ENCODE measurements around the gene TBC1D20. TPM values are rescaled to one million over a fixed set of nuclear protein-coding genes. Genes with fewer than 3 reads are reported as not detected.
"Not testable (repeated sequence)": the region's sequence is repeated elsewhere in the genome, so short reads cannot be mapped to it uniquely, and the experiment has no call there.

TBC1D20 gene
- total and polyA plus RNA-seq, 8 donors: 33.4 to 42.6 (median 35.9) TPM

GRCh38 chr20:388034-388994 lies 74.0 kb downstream of the TBC1D20 start:
- Histone ChIP-seq H3K27me3 (no peaks in the 10 kb centered on the region), H3K27ac (no peak overlapping the region), H3K4me3 (no peak overlapping the region), H3K9me3 (no peaks in the 10 kb centered on the region), H3K36me3 (peaks cover 0 to 59% of the 10 kb centered on the region in 2 donors), H3K4me1 (no peaks in the 10 kb centered on the region)
- TF ChIP-seq CTCF (IDR thresholded peaks at IDR 0.05): no peak
- intact Hi-C loops (cut with DNase I): no loop called here
- DNase-seq (no peak), ATAC-seq (no peak)

- H3K36me3 ChIP-seq: peaks cover 0 to 51% of the 10 kb centered on the region in 2 donors
- H3K4me1 ChIP-seq: peaks cover 0 to 2% of the 10 kb centered on the region in 2 donors
- no peak overlapping the region for H3K4me3 ChIP-seq
- no peak overlapping the region for H3K27ac ChIP-seq
- DNase-seq (no peak), ATAC-seq (no peak)
- TF ChIP-seq CTCF (IDR thresholded peaks at IDR 0.05): no peak
- H3K9me3 ChIP-seq: no peaks in the 10 kb centered on the region
- no peaks in the 10 kb centered on the region for H3K27me3 ChIP-seq
- intact Hi-C loops (cut with DNase I): no loop called here
Measured at GRCh38 chr20:387520-387919, 74.8 kb downstream of the TBC1D20 start.

- H3K4me1 ChIP-seq: peaks cover 0 to 10% of the 10 kb centered on the region in 2 donors
- not testable (repeated sequence) for H3K27ac ChIP-seq
Measured at GRCh38 chr20:386634-387033, 75.7 kb downstream of the TBC1D20 start.

More at GRCh38 chr20:386634-387033, 75.7 kb downstream of the TBC1D20 start:
- H3K36me3 ChIP-seq: peaks cover 0 to 42% of the 10 kb centered on the region in 2 donors
- H3K4me3 ChIP-seq; H3K9me3 ChIP-seq; DNase-seq; intact Hi-C loops (cut with DNase I); ATAC-seq; H3K27me3 ChIP-seq: not testable (repeated sequence)

Other genes with a start within 250 kb of the TBC1D20 start
- gene DEFB129, start 235.3 kb downstream of the TBC1D20 start, total RNA-seq: not detected
- not detected for gene DEFB129, start 235.3 kb downstream of the TBC1D20 start, polyA plus RNA-seq (ENCODE audit: insufficient read length in 6 of 6)
- not detected for gene DEFB132, start 204.8 kb downstream of the TBC1D20 start, total RNA-seq
- gene DEFB132, start 204.8 kb downstream of the TBC1D20 start, polyA plus RNA-seq (ENCODE audit: insufficient read length in 6 of 6): not detected
- gene C20orf96, start 171.8 kb downstream of the TBC1D20 start, total RNA-seq: 1 to 10 TPM; 6.9 to 8.3 TPM
- gene C20orf96, start 171.8 kb downstream of the TBC1D20 start, polyA plus RNA-seq (ENCODE audit: insufficient read length in 6 of 6): 10 to 100 TPM; 35.5 to 49.2 (median 44.3) TPM
- gene ZCCHC3, start 165.0 kb downstream of the TBC1D20 start, total RNA-seq: 10 to 100 TPM; 11.5 to 15.3 TPM
- gene ZCCHC3, start 165.0 kb downstream of the TBC1D20 start, polyA plus RNA-seq (ENCODE audit: insufficient read length in 6 of 6): 10 to 100 TPM; 41.1 to 50.5 (median 45.7) TPM
- 10 to 100 TPM; 14.0 to 18.7 TPM for gene SOX12, start 137.0 kb downstream of the TBC1D20 start, total RNA-seq
- gene SOX12, start 137.0 kb downstream of the TBC1D20 start, polyA plus RNA-seq (ENCODE audit: insufficient read length in 6 of 6): 10 to 100 TPM; 23.5 to 39.3 (median 33.3) TPM
- 10 to 100 TPM; 34.4 to 38.8 TPM for gene NRSN2, start 115.4 kb downstream of the TBC1D20 start, total RNA-seq
- 10 to 100 TPM; 31.9 to 41.5 (median 37.1) TPM for gene NRSN2, start 115.4 kb downstream of the TBC1D20 start, polyA plus RNA-seq (ENCODE audit: insufficient read length in 6 of 6)
- gene TRIB3, start 81.8 kb downstream of the TBC1D20 start, total RNA-seq: 10 to 100 TPM; 19.0 to 28.4 TPM
- 10 to 100 TPM in 4 of 6 donors, 1 to 10 TPM in 2; 8.7 to 12.0 (median 10.6) TPM for gene TRIB3, start 81.8 kb downstream of the TBC1D20 start, polyA plus RNA-seq (ENCODE audit: insufficient read length in 6 of 6)
- gene RBCK1, start 54.2 kb downstream of the TBC1D20 start, total RNA-seq: 10 to 100 TPM; 97.9 to 99.8 TPM
- gene RBCK1, start 54.2 kb downstream of the TBC1D20 start, polyA plus RNA-seq (ENCODE audit: insufficient read length in 6 of 6): 100 to 1,000 TPM in 2 of 6 donors, 10 to 100 TPM in 4; 89.6 to 104 (median 97.9) TPM
- 10 to 100 TPM; 78.5 to 94.4 TPM for gene CSNK2A1, start 81.3 kb upstream of the TBC1D20 start, total RNA-seq
- gene CSNK2A1, start 81.3 kb upstream of the TBC1D20 start, polyA plus RNA-seq (ENCODE audit: insufficient read length in 6 of 6): 100 to 1,000 TPM; 131 to 157 (median 135) TPM
- gene TCF15, start 147.8 kb upstream of the TBC1D20 start, total RNA-seq: under 1 TPM; 0.18 to 0.52 TPM
- 1 to 10 TPM; 1.1 to 2.4 (median 1.8) TPM for gene TCF15, start 147.8 kb upstream of the TBC1D20 start, polyA plus RNA-seq (ENCODE audit: insufficient read length in 6 of 6)
- 10 to 100 TPM; 24.7 to 40.9 TPM for gene SRXN1, start 190.7 kb upstream of the TBC1D20 start, total RNA-seq
- gene SRXN1, start 190.7 kb upstream of the TBC1D20 start, polyA plus RNA-seq (ENCODE audit: insufficient read length in 6 of 6): 1 to 10 TPM; 6.2 to 8.7 (median 7.2) TPM
- not detected for gene SCRT2, start 213.3 kb upstream of the TBC1D20 start, total RNA-seq
- not detected for gene SCRT2, start 213.3 kb upstream of the TBC1D20 start, polyA plus RNA-seq (ENCODE audit: insufficient read length in 6 of 6)

Data from left lung (tissue), 10 donors.